Measurements from ENCODE around the gene RRAGC. TPM values are rescaled to one million over a fixed set of nuclear protein-coding genes. Genes with fewer than 3 reads are reported as not detected.

The RRAGC gene
- total and polyA plus RNA-seq, 9 of the 15 experiments (the other 6 are each of a cell fraction or from before 2014, with no cell fraction given), result 3.9 to 16.9 (median 10.9) TPM

- H4K20me1 ChIP-seq (replicated peaks; ENCODE audit: control insufficient read depth, insufficient read depth, low read length), result no peaks in the 10 kb centered on the region
- ChIA-PET CTCF (ENCODE audit: low intra/inter-chr PET ratio) (interaction anchor here (0.7 kb wide), 1 partner anchor 201 kb away, joined by 3 read pairs; no protein-coding TSS in a partner anchor), POLR2A (interaction anchor here (1.3 to 1.4 kb wide), 2 partner anchors 10 to 67 kb away, joined by 3 to 4 read pairs; no protein-coding TSS in a partner anchor)
- H2AFZ ChIP-seq (ENCODE audit: low read depth, low read length), result no peak overlapping the region
- H3K27me3 ChIP-seq (ENCODE audit: control insufficient read depth in 2 of 2, insufficient read depth in 2 of 2, low read length in 2 of 2), result peaks cover 0 to 7% of the 10 kb centered on the region in 2 experiments; a peak in 3 of 5 replicates
- H3K4me1 ChIP-seq (replicated peaks in 1 of 2; ENCODE audit: control insufficient read depth in 2 of 2, insufficient read depth in 2 of 2, low read length in 2 of 2), result no peaks in the 10 kb centered on the region
- H3K9me1 ChIP-seq (ENCODE audit: control insufficient read depth, insufficient read depth, low read length), result no peaks in the 10 kb centered on the region
- no peak overlapping the region for H3K9ac ChIP-seq (ENCODE audit: insufficient read depth in 1 of 2, low read depth in 2 of 2, low read length in 2 of 2)
- H3K4me2 ChIP-seq (ENCODE audit: insufficient read depth, low read length), result no peak overlapping the region
- in situ Hi-C loops (cut with MboI), result no loop called here
- no peaks in the 10 kb centered on the region for H3K36me3 ChIP-seq (ENCODE audit: control insufficient read depth, insufficient read depth, low read length)
- DNase-seq (ENCODE audit: extremely low read depth in 1 of 4, low spot score in 3 of 4) (peak; percentile 49 to 66 (median 56)), FAIRE-seq (peak; percentile 42), ATAC-seq (peak; percentile 94)
- H3K27ac ChIP-seq (ENCODE audit: extremely low read depth, low read depth, low read length), result no peak overlapping the region
- intact Hi-C loops (cut with micrococcal nuclease), result no loop called here
- H3K9me3 ChIP-seq (replicated peaks; ENCODE audit: control insufficient read depth, insufficient read depth, low read depth, low read length), result no peaks in the 10 kb centered on the region
- H3K79me2 ChIP-seq (ENCODE audit: control insufficient read depth, insufficient read depth, low read length), result no peaks in the 10 kb centered on the region
- no TSS peak for BruUV-seq (replicated peaks)
- H3K4me3 ChIP-seq, result no peak overlapping the region
- WGBS (ENCODE audit: insufficient coverage, low coverage, missing lambda C conversion rate), result 0% methylated on average over 1 of the region's 1 CpG
- TF ChIP-seq FOXK2 (conservative IDR thresholded peaks at IDR 0.05 in 1 of 2, IDR thresholded peaks at IDR 0.05 in 1 of 2; ENCODE audit: low read depth in 2 of 2) (peak in 1 of 2 experiments; percentile 46; a peak in 2 of 4 replicates), PKNOX1 (IDR thresholded peaks at IDR 0.05) (0 out of 2 replicates have a peak, but pooled peaks have one; percentile 8), SLC30A9 (CRISPR knock-in tag; IDR thresholded peaks at IDR 0.05) (no peak), ZBTB7A (IDR thresholded peaks at IDR 0.05; ENCODE audit: borderline replicate concordance, control insufficient read depth, low read depth, low read length) (peak; percentile 30; the same call in 1 of the 2 replicates), EGR1 (conservative IDR thresholded peaks at IDR 0.05) (peak; percentile 28), MEIS2 (IDR thresholded peaks at IDR 0.05; ENCODE audit: partially characterized antibody) (peak; percentile 71), SMC3 (conservative IDR thresholded peaks at IDR 0.05; ENCODE audit: insufficient read depth, low read depth, low read length) (peak; percentile 42; the same call in 1 of the 2 replicates), PBX2 (CRISPR knock-in tag; IDR thresholded peaks at IDR 0.05; ENCODE audit: low read depth) (no peak), PBX2 (tag; conservative IDR thresholded peaks at IDR 0.05; ENCODE audit: low read depth) (peak; percentile 23; the same call in 1 of the 2 replicates), NR4A1 (CRISPR knock-in tag; IDR thresholded peaks at IDR 0.05) (no peak), NR4A1 (tag; IDR thresholded peaks at IDR 0.05) (no peak), RAD21 (CRISPR knock-in tag; conservative IDR thresholded peaks at IDR 0.05 in 1 of 2, IDR thresholded peaks at IDR 0.05 in 1 of 2) (peak; percentile 11 to 37; a peak in 2 of 4 replicates), PRDM10 (IDR thresholded peaks at IDR 0.05; ENCODE audit: partially characterized antibody) (peak; percentile 21)
Measured at GRCh38 chr1:38891753-38892152, 32.2 kb upstream of the RRAGC start.
